ENCODE results near the gene INPP5K.

GRCh38 chr17:1529863-1530262 is 13.5 kb upstream of the INPP5K start:
- TF ChIP-seq POLR2A (IDR thresholded peaks at IDR 0.05) (no peak), CTCF (IDR thresholded peaks at IDR 0.05) (no peak)
